CD4-positive, alpha-beta T cell (primary cell): Measurements from ENCODE around the gene KIF4B. TPM values are rescaled to one million over a fixed set of nuclear protein-coding genes. Genes with fewer than 3 reads are reported as not detected.

ENCODE experiments used
- ATAC-seq: fragments of 200-7000 bp; cut with Tn5 transposase; one replicate; pipeline ENCODE4 v1.10.0; 2022; ENCODE audit warnings: mild to moderate bottlenecking; ENCODE audit not compliant: poor library complexity
- CTCF ChIA-PET: fragments of 350-600 bp; sonication (Branson Sonifier 250); formaldehyde crosslinking; loops from one replicate; lab custom pipeline; 2021; ENCODE audit warnings: antibody characterized with exemption, inconsistent platforms; lab: Charles Lee
- POLR2A ChIA-PET: fragments of 350-600 bp; sonication (Branson Sonifier 250); formaldehyde crosslinking; loops from one replicate; lab custom pipeline; 2021; ENCODE audit warnings: antibody characterized with exemption, inconsistent platforms; lab: Charles Lee
- DNase-seq, 14 experiments: peaks; one replicate each; pipeline ENCODE4 v3.0.0-alpha.2; 2013 to 2020; ENCODE audit warnings: mixed read lengths in 2 of 14
- H3K27ac ChIP-seq, 2 donors: one replicate each; pipeline versions ENCODE4 v1.5.1 to v1.7.0; 2013; ENCODE audit warnings: low read length in 2 of 2, low read depth in 1 of 2, mild to moderate bottlenecking in 1 of 2
- H3K27me3 ChIP-seq, 2 experiments: 1 replicate in 1 of 2; 2 replicates in 1 of 2; pipeline versions ENCODE4 v1.6.1 to v1.7.0; 2013; ENCODE audit warnings: low read length in 2 of 2, control low read depth in 1 of 2, mild to moderate bottlenecking in 1 of 2, moderate library complexity in 1 of 2; ENCODE audit not compliant: insufficient read depth in 2 of 2, control insufficient read depth in 1 of 2
- H3K36me3 ChIP-seq: one replicate; pipeline ENCODE4 v1.6.1; 2013; ENCODE audit warnings: low read length, control low read depth; ENCODE audit not compliant: insufficient read depth
- H3K4me1 ChIP-seq: one replicate; pipeline ENCODE4 v1.6.1; 2013; ENCODE audit warnings: low read length, control low read depth; ENCODE audit not compliant: insufficient read depth
- H3K4me3 ChIP-seq: one replicate; pipeline ENCODE4 v1.5.1; 2013; ENCODE audit warnings: mild to moderate bottlenecking, low read length, moderate library complexity
- H3K9me3 ChIP-seq, 2 experiments: 1 replicate in 1 of 2; 2 replicates in 1 of 2; pipeline versions ENCODE4 v1.6.1 to v1.7.0; 2013; ENCODE audit warnings: low read length in 2 of 2, mild to moderate bottlenecking in 2 of 2, control low read depth in 1 of 2, moderate library complexity in 1 of 2; ENCODE audit not compliant: control insufficient read depth in 1 of 2, insufficient read depth in 1 of 2
- H3K27ac Mint-ChIP-seq: one replicate; pipeline ENCODE4 v1.8.0; 2020; ENCODE audit warnings: mixed read lengths
- H3K27me3 Mint-ChIP-seq: one replicate; pipeline ENCODE4 v1.8.0; 2021; ENCODE audit warnings: mixed read lengths
- H3K36me3 Mint-ChIP-seq: one replicate; pipeline ENCODE4 v1.8.0; 2021; ENCODE audit warnings: low read depth, mixed read lengths
- H3K4me1 Mint-ChIP-seq: one replicate; pipeline ENCODE4 v1.8.0; 2021; ENCODE audit warnings: low read depth, mixed read lengths
- H3K4me3 Mint-ChIP-seq: one replicate; pipeline ENCODE4 v1.8.0; 2020; ENCODE audit warnings: mild to moderate bottlenecking, mixed read lengths
- H3K9me3 Mint-ChIP-seq: one replicate; pipeline ENCODE4 v1.8.0; 2020; ENCODE audit warnings: mixed read lengths
- CTCF ChIP-seq: fragments of 200-600 bp; IDR thresholded peaks from one replicate; pipeline ENCODE4 v1.8.0; 2022; ENCODE audit warnings: antibody characterized with exemption, mild to moderate bottlenecking
- intact Hi-C, 2 experiments: fragments of 100-400 bp; cut with DNase I in 1 of 2; cut with micrococcal nuclease in 1 of 2; formaldehyde crosslinking; loops; one replicate each; pipeline versions ENCODE4 v1.15.1 to v1.9.0; 2023 to 2025; cut with DNase I, micrococcal nuclease
- total RNA-seq, 174 experiments: library from RNA in 2 of 174; stranded (reverse) in 2 of 174; gene quantifications; one replicate each; pipeline ENCODE4 v1.2.3 and lab custom pipeline; 2021 to 2026

The KIF4B gene
- total RNA-seq, 2 experiments from 2014 or later, result not detected

- no peak for TF ChIP-seq CTCF
- Histone ChIP-seq H3K27ac (no peak overlapping the region), H3K4me3 (no peak overlapping the region), H3K9me3 (no peaks in the 10 kb centered on the region), H3K4me1 (no peaks in the 10 kb centered on the region), H3K36me3 (no peaks in the 10 kb centered on the region), H3K27me3 (peaks cover 3 to 5% of the 10 kb centered on the region in 2 experiments)
- POLR2A ChIA-PET, result no interaction called here
- Mint-ChIP-seq H3K36me3 (no peaks in the 10 kb centered on the region), H3K9me3 (no peaks in the 10 kb centered on the region), H3K27me3 (peaks cover 29% of the 10 kb centered on the region), H3K27ac (no peak overlapping the region), H3K4me3 (no peak overlapping the region), H3K4me1 (no peaks in the 10 kb centered on the region)
- ATAC-seq (no peak), DNase-seq (no peak)
- CTCF ChIA-PET, result no interaction called here
- intact Hi-C loops, result no loop called here
Observed at GRCh38 chr5:154984946-154985516, 28.5 kb upstream of the KIF4B start.

- peaks cover 3 to 5% of the 10 kb centered on the region in 2 experiments for H3K27me3 ChIP-seq
- H3K27ac ChIP-seq, result no peak overlapping the region
- intact Hi-C loops, result no loop called here
- H3K36me3 ChIP-seq, result no peaks in the 10 kb centered on the region
- TF ChIP-seq CTCF, result no peak
- POLR2A ChIA-PET, result no interaction called here
- Mint-ChIP-seq H3K36me3 (no peaks in the 10 kb centered on the region), H3K4me3 (no peak overlapping the region), H3K9me3 (no peaks in the 10 kb centered on the region), H3K4me1 (no peaks in the 10 kb centered on the region), H3K27ac (no peak overlapping the region), H3K27me3 (peaks cover 33% of the 10 kb centered on the region)
- CTCF ChIA-PET, result no interaction called here
- DNase-seq (no peak), ATAC-seq (no peak)
- no peaks in the 10 kb centered on the region for H3K4me1 ChIP-seq
- H3K9me3 ChIP-seq, result no peaks in the 10 kb centered on the region
- H3K4me3 ChIP-seq, result no peak overlapping the region
Observed at GRCh38 chr5:154986151-154986550, 27.4 kb upstream of the KIF4B start.

- Histone ChIP-seq H3K27ac (no peak overlapping the region), H3K4me1 (no peaks in the 10 kb centered on the region), H3K27me3 (peaks cover 3 to 5% of the 10 kb centered on the region in 2 experiments), H3K4me3 (no peak overlapping the region), H3K9me3 (no peaks in the 10 kb centered on the region), H3K36me3 (no peaks in the 10 kb centered on the region)
- no peak for ATAC-seq
- ChIA-PET CTCF (interaction anchor here (0.7 kb wide), 2 partner anchors 420 to 1586 kb away, joined by 3 to 4 read pairs; no protein-coding TSS in a partner anchor), POLR2A (no interaction called here)
- H3K4me3 Mint-ChIP-seq, result no peak overlapping the region
- no peak overlapping the region for H3K27ac Mint-ChIP-seq
- no peaks in the 10 kb centered on the region for H3K36me3 Mint-ChIP-seq
- H3K27me3 Mint-ChIP-seq, result peaks cover 33% of the 10 kb centered on the region
- H3K9me3 Mint-ChIP-seq, result no peaks in the 10 kb centered on the region
- TF ChIP-seq CTCF, result no peak
- no peak for DNase-seq
- H3K4me1 Mint-ChIP-seq, result no peaks in the 10 kb centered on the region
- intact Hi-C loops, result no loop called here
Observed at GRCh38 chr5:154989626-154990025, 23.9 kb upstream of the KIF4B start.
